MCF 10A (cell line): ENCODE measurements around the gene RSBN1. TPM values are rescaled to one million over a fixed set of nuclear protein-coding genes. Genes with fewer than 3 reads are reported as not detected.

Source experiments
- BruUV-seq: library from RNA; stranded (reverse); fragments of 400-500 nt; replicated peaks from 2 replicates; lab custom pipeline; 2021; lab: Mats Ljungman, UMichigan
- CTCF ChIA-PET: fragments of 300-600 bp; sonication (Branson Sonifier 250); formaldehyde crosslinking; extraction: SDS; loops from one replicate; lab custom pipeline; 2021; ENCODE audit warnings: antibody characterized with exemption, inconsistent platforms; lab: Yijun Ruan, JAX
- POLR2A ChIA-PET: fragments of 300-600, 350-650 bp; sonication (Branson Sonifier 250); formaldehyde crosslinking; extraction: SDS; loops from one replicate; lab custom pipeline; 2020; ENCODE audit warnings: antibody characterized with exemption, inconsistent platforms; lab: Yijun Ruan, JAX
- DNase-seq: peaks from one replicate; pipeline ENCODE4 v3.0.0-alpha.2; 2018; ENCODE audit not compliant: unreplicated experiment
- H3K27ac Mint-ChIP-seq: one replicate; pipeline ENCODE4 v1.8.0; 2022; ENCODE audit warnings: mild to moderate bottlenecking, low read depth, mixed read lengths; ENCODE audit not compliant: unreplicated experiment
- H3K27me3 Mint-ChIP-seq: one replicate; pipeline ENCODE4 v1.8.0; 2022; ENCODE audit warnings: mixed read lengths; ENCODE audit not compliant: insufficient read depth, unreplicated experiment
- H3K36me3 Mint-ChIP-seq: one replicate; pipeline ENCODE4 v1.8.0; 2022; ENCODE audit warnings: mild to moderate bottlenecking, moderate library complexity, mixed read lengths; ENCODE audit not compliant: insufficient read depth, unreplicated experiment
- H3K4me1 Mint-ChIP-seq: one replicate; pipeline ENCODE4 v1.8.0; 2022; ENCODE audit warnings: mixed read lengths; ENCODE audit not compliant: insufficient read depth, unreplicated experiment
- H3K4me3 Mint-ChIP-seq: one replicate; pipeline ENCODE4 v1.8.0; 2022; ENCODE audit warnings: mild to moderate bottlenecking, moderate library complexity, mixed read lengths; ENCODE audit not compliant: unreplicated experiment
- H3K9me3 Mint-ChIP-seq: one replicate; pipeline ENCODE4 v1.8.0; 2022; ENCODE audit warnings: mixed read lengths; ENCODE audit not compliant: unreplicated experiment
- CTCF ChIP-seq: fragments of 200-600 bp; IDR thresholded peaks from one replicate; pipeline ENCODE4 v1.8.0; 2022; ENCODE audit warnings: antibody characterized with exemption, mild to moderate bottlenecking; ENCODE audit not compliant: unreplicated experiment
- intact Hi-C: fragments of 100-400 bp; cut with micrococcal nuclease; formaldehyde crosslinking; loops from 2 replicates; pipeline ENCODE4 v1.14.1; 2022
- total RNA-seq: library from RNA; stranded (reverse); gene quantifications from 2 replicates; pipeline ENCODE4 v1.2.3, GENCODE V29; 2022

The RSBN1 gene
- total RNA-seq, 1 experiment from 2014 or later: 11.8 TPM

GRCh38 chr1:113783254-113784103 lies 28.8 kb downstream of the RSBN1 start:
- Mint-ChIP-seq H3K4me1 (peaks cover 26% of the 10 kb centered on the region), H3K9me3 (peaks cover 5% of the 10 kb centered on the region), H3K27ac (no peak overlapping the region), H3K4me3 (no peak overlapping the region), H3K27me3 (no peaks in the 10 kb centered on the region), H3K36me3 (no peaks in the 10 kb centered on the region)
- ChIA-PET POLR2A (interaction anchor here (0.8 to 1.1 kb wide), 3 partner anchors 9 to 24 kb away, joined by 3 to 5 read pairs (median 4); partner anchors contain the start of gene PHTF1), CTCF (interaction anchor here (0.7 kb wide), 2 partner anchors 23 to 1068 kb away, joined by 3 read pairs; no protein-coding TSS in a partner anchor)
- intact Hi-C loops: no loop called here
- no TSS peak for BruUV-seq
- peak; percentile 50 for DNase-seq
- TF ChIP-seq CTCF: no peak

- Mint-ChIP-seq H3K4me3 (no peak overlapping the region), H3K9me3 (peaks cover 7% of the 10 kb centered on the region), H3K4me1 (peaks cover 26% of the 10 kb centered on the region), H3K27ac (no peak overlapping the region), H3K27me3 (no peaks in the 10 kb centered on the region), H3K36me3 (no peaks in the 10 kb centered on the region)
- intact Hi-C loops: no loop called here
- no peak for TF ChIP-seq CTCF
- BruUV-seq: no TSS peak
- no peak for DNase-seq
- ChIA-PET POLR2A (interaction anchor here (0.6 kb wide), 1 partner anchor 700 kb away, joined by 3 read pairs; no protein-coding TSS in a partner anchor), CTCF (no interaction called here)
Measured at GRCh38 chr1:113782406-113782805, 29.9 kb downstream of the RSBN1 start.

- ChIA-PET POLR2A (no interaction called here), CTCF (no interaction called here)
- H3K4me1 Mint-ChIP-seq: peaks cover 18% of the 10 kb centered on the region
- peaks cover 7% of the 10 kb centered on the region for H3K36me3 Mint-ChIP-seq
- TF ChIP-seq CTCF: no peak
- no peak for DNase-seq
- H3K27me3 Mint-ChIP-seq: no peaks in the 10 kb centered on the region
- no TSS peak for BruUV-seq
- peaks cover 7% of the 10 kb centered on the region for H3K9me3 Mint-ChIP-seq
- intact Hi-C loops: no loop called here
- H3K4me3 Mint-ChIP-seq: no peak overlapping the region
- no peak overlapping the region for H3K27ac Mint-ChIP-seq
Measured at GRCh38 chr1:113780374-113781146, 31.7 kb downstream of the RSBN1 start.

GRCh38 chr1:113779542-113779941 lies 32.7 kb downstream of the RSBN1 start:
- no peaks in the 10 kb centered on the region for H3K27me3 Mint-ChIP-seq
- ChIA-PET CTCF (no interaction called here), POLR2A (no interaction called here)
- H3K36me3 Mint-ChIP-seq: peaks cover 17% of the 10 kb centered on the region
- TF ChIP-seq CTCF: no peak
- H3K9me3 Mint-ChIP-seq: peaks cover 7% of the 10 kb centered on the region
- no peak overlapping the region for H3K27ac Mint-ChIP-seq
- no peak overlapping the region for H3K4me3 Mint-ChIP-seq
- peaks cover 16% of the 10 kb centered on the region for H3K4me1 Mint-ChIP-seq
- intact Hi-C loops: no loop called here
- BruUV-seq: no TSS peak
- no peak for DNase-seq
